GM10266 (cell line): ENCODE results near the gene GBA3.

ENCODE experiments used
- DNase-seq: peaks from one replicate; pipeline ENCODE4 v3.0.0; 2012; ENCODE audit errors: extremely low spot score
- TF ChIP-seq, protein P1 (sequence below): IDR thresholded peaks from 2 replicates; pipeline ENCODE4 v1.5.1; 2012; ENCODE audit warnings: mild to moderate bottlenecking, low read depth; ENCODE audit not compliant: control insufficient read depth, insufficient read depth; ENCODE audit errors: missing control alignments

Gene GBA3

GRCh38 chr4:22692736-22693135, at the start of gene GBA3:
Gene GBA3 (plus strand): TSS chr4:22692937.
- DNase-seq: no peak
- TF ChIP-seq, protein P1, sequence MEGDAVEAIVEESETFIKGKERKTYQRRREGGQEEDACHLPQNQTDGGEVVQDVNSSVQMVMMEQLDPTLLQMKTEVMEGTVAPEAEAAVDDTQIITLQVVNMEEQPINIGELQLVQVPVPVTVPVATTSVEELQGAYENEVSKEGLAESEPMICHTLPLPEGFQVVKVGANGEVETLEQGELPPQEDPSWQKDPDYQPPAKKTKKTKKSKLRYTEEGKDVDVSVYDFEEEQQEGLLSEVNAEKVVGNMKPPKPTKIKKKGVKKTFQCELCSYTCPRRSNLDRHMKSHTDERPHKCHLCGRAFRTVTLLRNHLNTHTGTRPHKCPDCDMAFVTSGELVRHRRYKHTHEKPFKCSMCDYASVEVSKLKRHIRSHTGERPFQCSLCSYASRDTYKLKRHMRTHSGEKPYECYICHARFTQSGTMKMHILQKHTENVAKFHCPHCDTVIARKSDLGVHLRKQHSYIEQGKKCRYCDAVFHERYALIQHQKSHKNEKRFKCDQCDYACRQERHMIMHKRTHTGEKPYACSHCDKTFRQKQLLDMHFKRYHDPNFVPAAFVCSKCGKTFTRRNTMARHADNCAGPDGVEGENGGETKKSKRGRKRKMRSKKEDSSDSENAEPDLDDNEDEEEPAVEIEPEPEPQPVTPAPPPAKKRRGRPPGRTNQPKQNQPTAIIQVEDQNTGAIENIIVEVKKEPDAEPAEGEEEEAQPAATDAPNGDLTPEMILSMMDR: no peak

DNA sequence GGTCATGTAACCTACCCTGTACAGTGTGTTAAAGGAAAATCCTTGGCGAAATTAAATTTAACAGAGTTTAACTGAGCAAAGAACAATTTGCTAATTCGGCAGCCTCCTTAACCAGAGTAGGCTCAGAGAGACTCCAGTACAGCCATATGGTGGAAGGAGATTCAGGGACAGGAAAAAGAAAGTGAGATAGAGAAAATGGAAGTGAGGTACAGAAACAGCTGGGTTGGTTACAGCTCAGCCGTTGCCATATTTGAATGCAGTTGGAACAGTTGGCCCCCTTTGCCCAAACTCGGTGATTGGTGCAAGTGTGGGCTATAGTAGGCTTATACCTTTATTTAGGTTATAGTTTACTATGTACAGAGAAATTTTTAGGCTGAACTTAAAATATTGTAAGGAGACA, 48.8 kb upstream of the GBA3 start:
- TF ChIP-seq, protein P1: no peak
- DNase-seq: no peak

- TF ChIP-seq, protein P1: no peak
- no peak for DNase-seq
These were observed 47.1 kb upstream of the GBA3 start for GRCh38 chr4:22645481-22646182.

- DNase-seq: no peak
- TF ChIP-seq, protein P1: no peak
These were observed 43.7 kb upstream of the GBA3 start for GRCh38 chr4:22648996-22649395.

- TF ChIP-seq, protein P1: no peak
- no peak for DNase-seq
These were observed 42.0 kb upstream of the GBA3 start for GRCh38 chr4:22650771-22651170.

DNA sequence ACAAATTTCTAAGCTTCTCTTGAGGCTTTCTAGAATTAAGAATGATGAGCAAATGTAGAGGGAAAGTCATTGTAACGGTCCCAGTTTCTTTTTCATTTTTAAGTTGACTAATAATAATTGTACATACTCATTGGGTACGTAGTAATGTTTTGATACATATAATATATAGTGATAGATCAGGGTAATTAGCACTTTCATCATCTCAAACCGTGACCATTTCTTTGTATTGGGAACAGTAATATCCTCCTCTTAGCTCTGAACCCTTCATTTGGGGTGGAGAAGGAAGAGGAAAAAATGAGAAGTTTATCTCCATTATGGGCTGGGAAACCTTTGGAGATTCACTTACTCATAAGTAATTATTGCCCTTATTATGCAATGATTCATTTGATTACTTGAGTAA, 39.0 kb upstream of the GBA3 start:
- TF ChIP-seq, protein P1: no peak
- no peak for DNase-seq

GRCh38 chr4:22661443-22661842, 31.3 kb upstream of the GBA3 start:
- no peak for DNase-seq
- TF ChIP-seq, protein P1: no peak
